H9 (cell line): ENCODE measurements around the gene C15orf62. TPM values are rescaled to one million over a fixed set of nuclear protein-coding genes. Genes with fewer than 3 reads are reported as not detected.

Experiments
- DNase-seq: peaks from one replicate; pipeline ENCODE4 v3.0.0-alpha.2; 2017
- H2AFZ ChIP-seq: one replicate; pipeline ENCODE4 v1.6.1; 2013; ENCODE audit warnings: mild to moderate bottlenecking, low read length, control low read depth, moderate library complexity
- H2AK5ac ChIP-seq: 2 replicates; pipeline ENCODE4 v1.6.1; 2013; ENCODE audit warnings: low read length, control low read depth, mixed read lengths; ENCODE audit not compliant: insufficient read length
- H2BK120ac ChIP-seq: one replicate; pipeline ENCODE4 v1.6.1; 2013; ENCODE audit warnings: low read depth, mild to moderate bottlenecking, low read length, control low read depth, inconsistent platforms; ENCODE audit not compliant: poor library complexity, severe bottlenecking
- H2BK12ac ChIP-seq: 2 replicates; pipeline ENCODE4 v1.6.1; 2013; ENCODE audit warnings: low read length, control low read depth, mixed read lengths, low read depth; ENCODE audit not compliant: insufficient read length
- H2BK15ac ChIP-seq: 2 replicates; pipeline ENCODE4 v1.6.1; 2013; ENCODE audit warnings: low read depth, low read length, control low read depth
- H2BK20ac ChIP-seq: one replicate; pipeline ENCODE4 v1.6.1; 2013; ENCODE audit warnings: low read depth, mild to moderate bottlenecking, low read length, control low read depth, inconsistent platforms; ENCODE audit not compliant: poor library complexity, severe bottlenecking
- H2BK5ac ChIP-seq: 2 replicates; pipeline ENCODE4 v1.6.1; 2013; ENCODE audit warnings: low read length, control low read depth, mixed read lengths; ENCODE audit not compliant: insufficient read length
- H3K14ac ChIP-seq: 2 replicates; pipeline ENCODE4 v1.6.1; 2013; ENCODE audit warnings: low read length, control low read depth; ENCODE audit not compliant: insufficient read depth
- H3K18ac ChIP-seq: 2 replicates; pipeline ENCODE4 v1.6.1; 2013; ENCODE audit warnings: low read depth, mild to moderate bottlenecking, mixed read lengths, low read length, control low read depth; ENCODE audit not compliant: insufficient read length
- H3K23ac ChIP-seq: 2 replicates; pipeline ENCODE4 v1.6.1; 2013; ENCODE audit warnings: low read length, control low read depth, mixed read lengths, low read depth; ENCODE audit not compliant: insufficient read length
- H3K23me2 ChIP-seq: 2 replicates; pipeline ENCODE4 v1.6.1; 2013; ENCODE audit warnings: low read depth, mild to moderate bottlenecking, mixed read lengths, low read length, control low read depth; ENCODE audit not compliant: insufficient read length, poor library complexity, severe bottlenecking
- H3K27ac ChIP-seq: 2 replicates; pipeline ENCODE4 v1.5.1; 2013; ENCODE audit warnings: low read length, control low read depth, mixed read lengths, low read depth; ENCODE audit not compliant: insufficient read length
- H3K27me3 ChIP-seq: 2 replicates; pipeline ENCODE4 v1.6.1; 2013; ENCODE audit warnings: low read length, control low read depth, inconsistent platforms; ENCODE audit not compliant: insufficient read depth
- H3K4ac ChIP-seq: 2 replicates; pipeline ENCODE4 v1.6.1; 2013; ENCODE audit warnings: low read depth, mild to moderate bottlenecking, control low read depth, inconsistent platforms, low read length, moderate library complexity
- H3K4me1 ChIP-seq: 2 replicates; pipeline ENCODE4 v1.6.1; 2013; ENCODE audit warnings: low read length, control low read depth, inconsistent platforms; ENCODE audit not compliant: insufficient read depth
- H3K4me2 ChIP-seq: 2 replicates; pipeline ENCODE4 v1.6.1; 2013; ENCODE audit warnings: low read length, control low read depth, mixed read lengths; ENCODE audit not compliant: insufficient read length, insufficient read depth
- H3K56ac ChIP-seq: 2 replicates; pipeline ENCODE4 v1.6.1; 2013; ENCODE audit warnings: low read depth, mild to moderate bottlenecking, mixed read lengths, low read length, control low read depth; ENCODE audit not compliant: insufficient read length
- H3K79me1 ChIP-seq: 2 replicates; pipeline ENCODE4 v1.6.1; 2013; ENCODE audit warnings: low read depth, mild to moderate bottlenecking, moderate library complexity, low read length, control low read depth, inconsistent platforms; ENCODE audit not compliant: insufficient read depth, poor library complexity, severe bottlenecking
- H3K79me2 ChIP-seq: 2 replicates; pipeline ENCODE4 v1.6.1; 2013; ENCODE audit warnings: low read length, control low read depth, inconsistent platforms; ENCODE audit not compliant: insufficient read depth
- H3K9ac ChIP-seq: 2 replicates; pipeline ENCODE4 v1.6.1; 2013; ENCODE audit warnings: low read length, control low read depth, mixed read lengths; ENCODE audit not compliant: insufficient read length; ENCODE audit errors: extremely low read depth
- H3K9me3 ChIP-seq: one replicate; pipeline ENCODE4 v1.6.1; 2013; ENCODE audit warnings: low read depth, low read length, inconsistent platforms; ENCODE audit not compliant: control insufficient read depth
- H3T11ph ChIP-seq: one replicate; pipeline ENCODE4 v1.6.1; 2013; ENCODE audit warnings: mild to moderate bottlenecking, low read length, control low read depth, inconsistent platforms
- H4K20me1 ChIP-seq: one replicate; pipeline ENCODE4 v1.6.1; 2013; ENCODE audit not compliant: control insufficient read depth, insufficient read length, insufficient read depth
- H4K5ac ChIP-seq: 2 replicates; pipeline ENCODE4 v1.6.1; 2013; ENCODE audit warnings: low read depth, mild to moderate bottlenecking, mixed read lengths, low read length, control low read depth; ENCODE audit not compliant: insufficient read length
- H4K8ac ChIP-seq: replicated peaks from 2 replicates; pipeline ENCODE4 v1.6.1; 2013; ENCODE audit warnings: low read length, control low read depth, mixed read lengths, low read depth; ENCODE audit not compliant: insufficient read length
- H4K91ac ChIP-seq: 2 replicates; pipeline ENCODE4 v1.6.1; 2013; ENCODE audit warnings: low read depth, mild to moderate bottlenecking, moderate library complexity, mixed read lengths, low read length, control low read depth; ENCODE audit not compliant: insufficient read length
- H3K27ac Mint-ChIP-seq, 3 experiments: 2 replicates in 2 of 3; 3 replicates in 1 of 3; pipeline ENCODE4 v1.8.0; 2020 to 2021; ENCODE audit warnings: mixed read lengths in 3 of 3, mild to moderate bottlenecking in 1 of 3, moderate library complexity in 1 of 3
- H3K27me3 Mint-ChIP-seq: 2 replicates; pipeline ENCODE4 v1.8.0; 2021; ENCODE audit warnings: low read depth, mild to moderate bottlenecking, moderate library complexity, mixed read lengths
- H3K36me3 Mint-ChIP-seq, 3 experiments: 2 replicates in 2 of 3; 3 replicates in 1 of 3; pipeline ENCODE4 v1.8.0; 2020 to 2021; ENCODE audit warnings: low read depth in 3 of 3, mixed read lengths in 3 of 3; ENCODE audit not compliant: insufficient read depth in 1 of 3
- H3K4me1 Mint-ChIP-seq, 2 experiments: 2 replicates each; pipeline ENCODE4 v1.8.0; 2020; ENCODE audit warnings: mixed read lengths in 2 of 2
- H3K4me3 Mint-ChIP-seq, 2 experiments: 2 replicates in 1 of 2; 3 replicates in 1 of 2; pipeline ENCODE4 v1.8.0; 2020 to 2021; ENCODE audit warnings: mild to moderate bottlenecking in 2 of 2, mixed read lengths in 2 of 2, moderate library complexity in 1 of 2
- H3K9me3 Mint-ChIP-seq, 2 experiments: 2 replicates in 1 of 2; 3 replicates in 1 of 2; pipeline ENCODE4 v1.8.0; 2020; ENCODE audit warnings: mild to moderate bottlenecking in 2 of 2, mixed read lengths in 2 of 2, moderate library complexity in 1 of 2
- WGBS: extraction: QIAGEN DNeasy Blood & Tissue Kit; methylation state at CpG from one replicate; pipeline ENCODE4 v1.1.7; 2013; ENCODE audit warnings: missing lambda C conversion rate, low lambda C conversion rate, mixed read lengths; ENCODE audit not compliant: insufficient read length; ENCODE audit errors: extremely low coverage; 5-methylcytosine and 5-hydroxymethylcytosine counted together
- total RNA-seq: library from RNA; stranded (reverse); gene quantifications from 2 replicates; pipeline ENCODE4 v1.2.1, GENCODE V29; 2021
- TF ChIP-seq, protein P1 (sequence below): fragments of 200-600 bp; sonication (generic); conservative IDR thresholded peaks from 3 replicates; pipeline ENCODE4 v1.8.0; 2021; ENCODE audit warnings: antibody characterized with exemption, mild to moderate bottlenecking

C15orf62 gene
- total RNA-seq, 1 experiment from 2014 or later: 0.70 TPM

DNA sequence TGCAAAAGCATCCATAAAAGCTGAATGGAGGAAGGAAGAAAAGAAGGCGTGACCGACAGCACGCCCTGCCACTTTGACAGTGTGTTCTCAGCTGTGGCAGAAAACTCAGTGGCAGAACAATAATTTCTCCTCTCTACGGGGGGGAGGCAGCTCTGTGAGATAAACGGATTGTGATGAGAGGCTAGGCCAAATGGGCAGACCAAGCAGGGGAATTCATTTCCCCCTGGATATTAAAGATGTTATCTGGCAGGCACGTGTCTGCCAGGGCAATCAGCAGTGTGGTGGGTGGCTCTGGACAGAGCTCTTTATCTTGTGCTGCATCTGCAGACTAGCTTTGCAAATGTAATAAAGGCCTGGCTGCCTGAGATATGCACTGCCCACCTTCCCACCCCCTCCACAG lies 12.8 kb upstream of the C15orf62 start:
- H3K27me3 ChIP-seq: no peaks in the 10 kb centered on the region
- H3K79me1 ChIP-seq: no peaks in the 10 kb centered on the region
- H3K23me2 ChIP-seq: peaks cover 3% of the 10 kb centered on the region
- no CpG with 5 or more reads among the region's 6 CpGs for WGBS
- no peak overlapping the region for H2BK20ac ChIP-seq
- no peak overlapping the region for H3K4ac ChIP-seq
- H2BK120ac ChIP-seq: no peak overlapping the region
- no peaks in the 10 kb centered on the region for H3K79me2 ChIP-seq
- no peak overlapping the region for H2BK12ac ChIP-seq
- H4K20me1 ChIP-seq: no peaks in the 10 kb centered on the region
- H3K36me3 Mint-ChIP-seq: peaks cover 0 to 5% (median 1%) of the 10 kb centered on the region in 3 experiments; a peak in 3 of 7 replicates
- H2AK5ac ChIP-seq: no peak overlapping the region
- no peak overlapping the region for H3K9ac ChIP-seq
- DNase-seq: no peak
- H2BK15ac ChIP-seq: no peak overlapping the region
- peaks cover 8 to 18% of the 10 kb centered on the region in 2 experiments for H3K4me1 Mint-ChIP-seq
- H3K27me3 Mint-ChIP-seq: no peaks in the 10 kb centered on the region
- H3K14ac ChIP-seq: no peak overlapping the region
- no peaks in the 10 kb centered on the region for H3K9me3 Mint-ChIP-seq
- no peak overlapping the region for H3K56ac ChIP-seq
- no peaks in the 10 kb centered on the region for H3K9me3 ChIP-seq
- no peak overlapping the region for H2BK5ac ChIP-seq
- H3K4me2 ChIP-seq: no peak overlapping the region
- H3K27ac Mint-ChIP-seq: peak overlapping the region; percentile 12 to 52 (median 17); a peak in 2 of 7 replicates
- no peak overlapping the region for H4K5ac ChIP-seq
- no peak overlapping the region for H4K91ac ChIP-seq
- 0 out of 5 replicates have a peak overlapping the region, but pooled peaks of 1 of the 2 experiments have one; percentile 16 for H3K4me3 Mint-ChIP-seq
- no peak overlapping the region for H3T11ph ChIP-seq
- H3K23ac ChIP-seq: no peak overlapping the region
- no peak overlapping the region for H3K18ac ChIP-seq
- H3K4me1 ChIP-seq: no peaks in the 10 kb centered on the region
- H3K27ac ChIP-seq: no peak overlapping the region
- no peak overlapping the region for H4K8ac ChIP-seq
- H2AFZ ChIP-seq: no peak overlapping the region
- TF ChIP-seq, protein P1, sequence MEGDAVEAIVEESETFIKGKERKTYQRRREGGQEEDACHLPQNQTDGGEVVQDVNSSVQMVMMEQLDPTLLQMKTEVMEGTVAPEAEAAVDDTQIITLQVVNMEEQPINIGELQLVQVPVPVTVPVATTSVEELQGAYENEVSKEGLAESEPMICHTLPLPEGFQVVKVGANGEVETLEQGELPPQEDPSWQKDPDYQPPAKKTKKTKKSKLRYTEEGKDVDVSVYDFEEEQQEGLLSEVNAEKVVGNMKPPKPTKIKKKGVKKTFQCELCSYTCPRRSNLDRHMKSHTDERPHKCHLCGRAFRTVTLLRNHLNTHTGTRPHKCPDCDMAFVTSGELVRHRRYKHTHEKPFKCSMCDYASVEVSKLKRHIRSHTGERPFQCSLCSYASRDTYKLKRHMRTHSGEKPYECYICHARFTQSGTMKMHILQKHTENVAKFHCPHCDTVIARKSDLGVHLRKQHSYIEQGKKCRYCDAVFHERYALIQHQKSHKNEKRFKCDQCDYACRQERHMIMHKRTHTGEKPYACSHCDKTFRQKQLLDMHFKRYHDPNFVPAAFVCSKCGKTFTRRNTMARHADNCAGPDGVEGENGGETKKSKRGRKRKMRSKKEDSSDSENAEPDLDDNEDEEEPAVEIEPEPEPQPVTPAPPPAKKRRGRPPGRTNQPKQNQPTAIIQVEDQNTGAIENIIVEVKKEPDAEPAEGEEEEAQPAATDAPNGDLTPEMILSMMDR: no peak
